Gastroesophageal sphincter (tissue), 4 donors: ENCODE measurements around the gene MEGF6. TPM values are rescaled to one million over a fixed set of nuclear protein-coding genes. Genes with fewer than 3 reads are reported as not detected.

Experiments
- ATAC-seq: fragments of 150-250 bp; one replicate; pipeline ENCODE4 v1.9.1; 2016; ENCODE audit warnings: mild to moderate bottlenecking, moderate library complexity
- H3K27ac ChIP-seq, 4 donors: fragments of 200-600 bp; sonication (generic) in 3 of 4; 1 replicate in 3 of 4; 2 replicates in 1 of 4; pipeline ENCODE4 v1.5.1; 2016 to 2019
- H3K27me3 ChIP-seq: fragments of 200-600 bp; sonication (generic); one replicate; pipeline ENCODE4 v1.5.1; 2019
- H3K36me3 ChIP-seq, 2 donors: fragments of 200-600 bp; sonication (generic); one replicate each; pipeline ENCODE4 v1.5.1; 2019; ENCODE audit warnings: control low read depth in 1 of 2
- H3K4me1 ChIP-seq, 3 donors: fragments of 200-600 bp; sonication (generic); 1 replicate in 2 of 3; 2 replicates in 1 of 3; pipeline ENCODE4 v1.5.1; 2016 to 2019; ENCODE audit warnings: control low read depth in 2 of 3
- H3K4me3 ChIP-seq, 2 donors: fragments of 200-600 bp; sonication (generic); one replicate each; pipeline ENCODE4 v1.5.1; 2019; ENCODE audit warnings: mild to moderate bottlenecking in 1 of 2, moderate library complexity in 1 of 2
- H3K9me3 ChIP-seq, 3 donors: fragments of 200-600 bp; sonication (generic); one replicate each; pipeline ENCODE4 v1.5.1; 2017 to 2019; ENCODE audit warnings: control low read depth in 2 of 3
- EP300 ChIP-seq: sonication (generic); formaldehyde crosslinking; IDR thresholded peaks from one replicate; pipeline ENCODE4 v1.6.1; 2017; ENCODE audit warnings: antibody characterized with exemption, mild to moderate bottlenecking
- POLR2A ChIP-seq, 2 donors: fragments of 450-650 bp; IDR thresholded peaks; one replicate each; pipeline ENCODE4 v1.6.1; 2017; ENCODE audit warnings: antibody characterized with exemption in 2 of 2, mild to moderate bottlenecking in 2 of 2, moderate library complexity in 1 of 2
- POLR2AphosphoS5 ChIP-seq: sonication (generic); formaldehyde crosslinking; IDR thresholded peaks from one replicate; pipeline ENCODE4 v1.6.1; 2017; ENCODE audit warnings: antibody characterized with exemption
- WGBS, 2 donors: methylation state at CpG; one replicate each; pipeline ENCODE4 v1.1.5; 2018; ENCODE audit warnings: low coverage in 1 of 2; 5-methylcytosine and 5-hydroxymethylcytosine counted together
- total RNA-seq, 4 donors: library from RNA; depleted of rRNA; stranded (reverse); fragments of >200 nt; gene quantifications; one replicate each; pipeline ENCODE4 v1.1.0, GENCODE V29; 2016
- TF ChIP-seq, protein P1 (sequence below), 4 experiments: fragments of 200-600 bp in 2 of 4; fragments of 450-650 bp in 2 of 4; sonication (generic) in 1 of 4; IDR thresholded peaks; one replicate each; pipeline ENCODE4 v1.5.1; 2017 to 2019; ENCODE audit warnings: antibody characterized with exemption in 4 of 4, mild to moderate bottlenecking in 2 of 4, moderate library complexity in 2 of 4

The MEGF6 gene
- total RNA-seq, 4 donors from 2014 or later, result 4.7 to 15.5 (median 10.8) TPM

DNA sequence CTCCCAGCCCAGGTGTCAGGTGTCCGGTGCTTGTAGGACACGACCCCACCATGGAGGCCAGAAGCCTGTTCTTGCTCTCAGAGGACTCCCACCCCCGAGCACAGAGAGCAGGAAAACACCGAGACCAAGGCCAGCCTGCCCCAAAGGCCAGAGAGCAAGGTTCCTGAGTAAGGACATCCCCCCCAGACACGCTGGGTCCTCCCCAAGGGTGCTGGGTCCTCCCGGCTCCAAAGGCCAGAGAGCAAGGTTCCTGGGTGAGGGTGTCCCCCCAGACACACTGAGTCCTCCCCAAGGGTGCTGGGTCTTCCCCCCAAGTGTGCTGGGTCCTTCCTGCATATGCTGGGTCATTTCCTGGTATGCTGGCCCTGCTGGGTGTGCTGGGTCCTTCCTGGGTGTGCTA is 40.0 kb downstream of the MEGF6 start:
- Histone ChIP-seq H3K27me3 (no peaks in the 10 kb centered on the region), H3K27ac (no peak overlapping the region), H3K9me3 (no peaks in the 10 kb centered on the region), H3K36me3 (no peaks in the 10 kb centered on the region), H3K4me3 (no peak overlapping the region), H3K4me1 (peaks cover 0 to 12% (median 0%) of the 10 kb centered on the region in 3 donors)
- ATAC-seq, result no peak
- WGBS, 2 donors, result 100% methylated on average over 2 of the region's 6 CpGs; no CpG with 5 or more reads in 1 of the 2 donors
- TF ChIP-seq POLR2AphosphoS5 (no peak), EP300 (no peak), POLR2A (IDR thresholded peaks at IDR 0.05) (no peak)
- TF ChIP-seq, protein P1, sequence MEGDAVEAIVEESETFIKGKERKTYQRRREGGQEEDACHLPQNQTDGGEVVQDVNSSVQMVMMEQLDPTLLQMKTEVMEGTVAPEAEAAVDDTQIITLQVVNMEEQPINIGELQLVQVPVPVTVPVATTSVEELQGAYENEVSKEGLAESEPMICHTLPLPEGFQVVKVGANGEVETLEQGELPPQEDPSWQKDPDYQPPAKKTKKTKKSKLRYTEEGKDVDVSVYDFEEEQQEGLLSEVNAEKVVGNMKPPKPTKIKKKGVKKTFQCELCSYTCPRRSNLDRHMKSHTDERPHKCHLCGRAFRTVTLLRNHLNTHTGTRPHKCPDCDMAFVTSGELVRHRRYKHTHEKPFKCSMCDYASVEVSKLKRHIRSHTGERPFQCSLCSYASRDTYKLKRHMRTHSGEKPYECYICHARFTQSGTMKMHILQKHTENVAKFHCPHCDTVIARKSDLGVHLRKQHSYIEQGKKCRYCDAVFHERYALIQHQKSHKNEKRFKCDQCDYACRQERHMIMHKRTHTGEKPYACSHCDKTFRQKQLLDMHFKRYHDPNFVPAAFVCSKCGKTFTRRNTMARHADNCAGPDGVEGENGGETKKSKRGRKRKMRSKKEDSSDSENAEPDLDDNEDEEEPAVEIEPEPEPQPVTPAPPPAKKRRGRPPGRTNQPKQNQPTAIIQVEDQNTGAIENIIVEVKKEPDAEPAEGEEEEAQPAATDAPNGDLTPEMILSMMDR (IDR thresholded peaks at IDR 0.05), result no peak

DNA sequence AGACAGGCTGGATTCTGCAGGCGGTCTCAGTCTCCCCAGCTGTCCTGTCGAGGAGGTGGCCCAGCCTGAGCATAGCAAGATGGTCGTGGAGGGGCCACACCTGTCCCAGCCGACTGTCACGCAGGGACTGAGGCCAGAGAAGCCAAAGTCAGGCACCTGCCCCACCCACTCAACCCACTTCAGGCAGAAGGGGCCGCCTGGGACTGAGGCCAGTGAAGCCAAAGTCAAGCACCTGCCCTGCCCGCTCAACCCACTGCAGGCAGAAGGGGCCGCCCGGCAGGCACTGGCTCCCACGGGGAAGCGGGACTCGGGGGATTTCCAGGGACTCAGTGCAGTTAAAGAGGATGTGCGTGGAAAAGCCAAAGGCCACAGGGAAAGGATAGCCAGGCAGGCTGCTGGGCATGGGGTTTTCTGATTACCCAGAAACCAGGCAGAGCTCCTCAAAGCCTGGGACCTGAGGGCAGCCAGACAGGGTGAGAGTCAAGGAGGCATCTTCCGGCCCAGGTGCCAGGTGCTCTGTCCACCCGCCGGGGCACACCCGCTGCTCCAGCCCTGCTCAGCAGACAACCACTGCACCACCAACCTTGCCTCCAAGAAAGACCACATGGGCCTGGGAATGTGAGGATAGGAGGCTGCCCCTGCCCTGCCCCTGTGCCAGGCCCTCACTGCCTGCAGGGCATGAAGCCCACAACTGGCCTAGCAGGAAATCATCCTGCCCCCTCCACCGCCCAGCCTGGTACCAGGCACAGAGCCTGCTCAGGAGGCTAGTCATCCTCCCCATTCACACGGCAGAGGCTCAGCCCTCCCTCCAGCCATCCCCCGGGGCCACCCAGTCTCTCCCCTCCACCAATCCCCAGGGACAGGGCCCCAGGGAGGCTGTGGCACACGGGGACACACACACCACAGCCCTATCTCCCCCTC is 41.0 kb downstream of the MEGF6 start:
- Histone ChIP-seq H3K9me3 (no peaks in the 10 kb centered on the region), H3K4me1 (peaks cover 0 to 12% (median 0%) of the 10 kb centered on the region in 3 donors), H3K36me3 (no peaks in the 10 kb centered on the region), H3K4me3 (no peak overlapping the region), H3K27ac (no peak overlapping the region), H3K27me3 (peaks cover 4% of the 10 kb centered on the region)
- TF ChIP-seq POLR2AphosphoS5 (no peak), EP300 (no peak)
- TF ChIP-seq, protein P1 (IDR thresholded peaks at IDR 0.05), result no peak
- WGBS, 2 donors, result 100% methylated on average over 1 of the region's 21 CpGs; no CpG with 5 or more reads in 1 of the 2 donors
- no peak for ATAC-seq

- no peak overlapping the region for H3K27ac ChIP-seq
- H3K4me1 ChIP-seq, result peaks cover 0 to 12% (median 0%) of the 10 kb centered on the region in 3 donors
- H3K27me3 ChIP-seq, result peaks cover 12% of the 10 kb centered on the region
- TF ChIP-seq EP300 (no peak), POLR2A (IDR thresholded peaks at IDR 0.05) (no peak), POLR2AphosphoS5 (no peak)
- TF ChIP-seq, protein P1 (IDR thresholded peaks at IDR 0.05), result no peak
- no peaks in the 10 kb centered on the region for H3K36me3 ChIP-seq
- no peak overlapping the region for H3K4me3 ChIP-seq
- 100% methylated on average over 1 of the region's 8 CpGs; no CpG with 5 or more reads in 1 of the 2 donors for WGBS, 2 donors
- no peak for ATAC-seq
- no peaks in the 10 kb centered on the region for H3K9me3 ChIP-seq
Observed at GRCh38 chr1:3569436-3569835, 41.9 kb downstream of the MEGF6 start.

GRCh38 chr1:3568815-3569435 is 42.4 kb downstream of the MEGF6 start:
- H3K4me3 ChIP-seq, result no peak overlapping the region
- no peak overlapping the region for H3K27ac ChIP-seq
- peaks cover 16% of the 10 kb centered on the region for H3K27me3 ChIP-seq
- peaks cover 0 to 12% (median 0%) of the 10 kb centered on the region in 3 donors for H3K4me1 ChIP-seq
- no CpG with 5 or more reads among the region's 13 CpGs for WGBS, 2 donors
- TF ChIP-seq POLR2AphosphoS5 (no peak), POLR2A (IDR thresholded peaks at IDR 0.05) (no peak), EP300 (no peak)
- TF ChIP-seq, protein P1 (IDR thresholded peaks at IDR 0.05), result no peak
- no peak for ATAC-seq
- H3K9me3 ChIP-seq, result no peaks in the 10 kb centered on the region
- no peaks in the 10 kb centered on the region for H3K36me3 ChIP-seq
